Measurements from ENCODE around the gene IWS1.
"Not testable (repeated sequence)": the region's sequence is repeated elsewhere in the genome, so short reads cannot be mapped to it uniquely, and the experiment has no call there.

Gene IWS1

DNA sequence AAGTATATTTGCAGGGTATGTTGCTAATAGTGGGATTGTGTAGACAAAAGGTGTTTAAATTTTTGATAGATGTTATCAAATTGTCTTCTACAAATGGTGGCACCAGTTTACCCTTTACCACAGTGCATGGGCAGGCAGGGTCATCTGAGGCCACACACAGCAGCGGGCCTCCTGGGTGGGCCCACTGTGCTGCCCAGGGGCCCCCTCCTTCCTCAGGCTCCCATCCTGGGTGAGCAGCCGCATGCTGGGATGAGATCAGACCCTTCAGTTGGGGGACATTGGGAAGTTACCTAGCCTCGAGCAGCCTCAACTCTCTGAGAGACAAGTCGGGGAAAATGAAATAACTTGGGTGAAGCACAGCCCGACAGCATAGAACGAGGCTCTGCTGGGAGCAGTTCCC, 18.9 kb upstream of the IWS1 start:
- no peaks in the 10 kb centered on the region for H3K79me2 ChIP-seq (ENCODE audit: insufficient read depth, low read length)
- H2AFZ ChIP-seq (ENCODE audit: low read depth, low read length, severe bottlenecking): no peak overlapping the region
- H3K4me2 ChIP-seq (ENCODE audit: low read depth, low read length, poor library complexity, severe bottlenecking): no peak overlapping the region
- TF ChIP-seq, protein P1, sequence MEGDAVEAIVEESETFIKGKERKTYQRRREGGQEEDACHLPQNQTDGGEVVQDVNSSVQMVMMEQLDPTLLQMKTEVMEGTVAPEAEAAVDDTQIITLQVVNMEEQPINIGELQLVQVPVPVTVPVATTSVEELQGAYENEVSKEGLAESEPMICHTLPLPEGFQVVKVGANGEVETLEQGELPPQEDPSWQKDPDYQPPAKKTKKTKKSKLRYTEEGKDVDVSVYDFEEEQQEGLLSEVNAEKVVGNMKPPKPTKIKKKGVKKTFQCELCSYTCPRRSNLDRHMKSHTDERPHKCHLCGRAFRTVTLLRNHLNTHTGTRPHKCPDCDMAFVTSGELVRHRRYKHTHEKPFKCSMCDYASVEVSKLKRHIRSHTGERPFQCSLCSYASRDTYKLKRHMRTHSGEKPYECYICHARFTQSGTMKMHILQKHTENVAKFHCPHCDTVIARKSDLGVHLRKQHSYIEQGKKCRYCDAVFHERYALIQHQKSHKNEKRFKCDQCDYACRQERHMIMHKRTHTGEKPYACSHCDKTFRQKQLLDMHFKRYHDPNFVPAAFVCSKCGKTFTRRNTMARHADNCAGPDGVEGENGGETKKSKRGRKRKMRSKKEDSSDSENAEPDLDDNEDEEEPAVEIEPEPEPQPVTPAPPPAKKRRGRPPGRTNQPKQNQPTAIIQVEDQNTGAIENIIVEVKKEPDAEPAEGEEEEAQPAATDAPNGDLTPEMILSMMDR (IDR thresholded peaks at IDR 0.05; ENCODE audit: insufficient read depth, low read length, poor library complexity, severe bottlenecking): no peak
- no peak for TF ChIP-seq EZH2phosphoT487 (conservative IDR thresholded peaks at IDR 0.05; ENCODE audit: low read length)
- H3K4me3 ChIP-seq (ENCODE audit: insufficient read depth, low read length, poor library complexity, severe bottlenecking): no peak overlapping the region
- H4K20me1 ChIP-seq (ENCODE audit: low read depth, low read length): no peaks in the 10 kb centered on the region
- no peak overlapping the region for H3K9ac ChIP-seq (ENCODE audit: low read length)
- no peaks in the 10 kb centered on the region for H3K9me3 ChIP-seq (ENCODE audit: insufficient read depth, low read length)
- H3K36me3 ChIP-seq (ENCODE audit: low read length): no peaks in the 10 kb centered on the region
- H3K27ac ChIP-seq (ENCODE audit: low read depth, low read length): no peak overlapping the region
- no peaks in the 10 kb centered on the region for H3F3A ChIP-seq (ENCODE audit: insufficient read depth)
- H3K9me2 ChIP-seq (replicated peaks; ENCODE audit: insufficient read depth, low read length): no peaks in the 10 kb centered on the region
- H3K27me3 ChIP-seq (ENCODE audit: low read length): no peaks in the 10 kb centered on the region

DNA sequence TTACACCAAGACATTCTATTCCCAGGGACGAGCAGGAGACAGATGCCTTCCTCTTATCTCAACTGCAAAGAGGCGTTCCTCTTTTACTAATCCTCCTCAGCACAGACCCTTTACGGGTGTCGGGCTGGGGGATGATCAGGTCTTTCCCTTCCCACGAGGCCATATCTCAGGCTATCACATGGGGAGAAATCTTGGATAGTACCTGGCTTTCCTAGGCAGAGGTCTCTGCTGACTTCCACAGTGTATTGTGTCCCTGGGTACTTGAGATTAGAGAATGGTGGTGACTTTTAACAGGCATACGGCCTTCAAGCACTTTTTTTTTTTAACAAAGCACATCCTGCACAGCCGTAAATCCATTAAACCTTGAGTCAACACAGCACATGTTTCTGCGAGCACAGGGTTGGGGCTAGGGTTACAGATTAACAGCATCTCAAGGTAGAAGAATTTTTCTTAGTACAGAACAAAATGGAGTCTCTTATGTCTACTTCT, 16.8 kb upstream of the IWS1 start:
- not testable (repeated sequence) for H3K9me3 ChIP-seq (ENCODE audit: insufficient read depth, low read length); H3K27ac ChIP-seq (ENCODE audit: low read depth, low read length); H3K27me3 ChIP-seq (ENCODE audit: low read length); H2AFZ ChIP-seq (ENCODE audit: low read depth, low read length, severe bottlenecking); H3K9me2 ChIP-seq (replicated peaks; ENCODE audit: insufficient read depth, low read length); H3K4me3 ChIP-seq (ENCODE audit: insufficient read depth, low read length, poor library complexity, severe bottlenecking); H4K20me1 ChIP-seq (ENCODE audit: low read depth, low read length); H3K9ac ChIP-seq (ENCODE audit: low read length); H3F3A ChIP-seq (ENCODE audit: insufficient read depth); H3K4me2 ChIP-seq (ENCODE audit: low read depth, low read length, poor library complexity, severe bottlenecking); H3K79me2 ChIP-seq (ENCODE audit: insufficient read depth, low read length); H3K36me3 ChIP-seq (ENCODE audit: low read length)

DNA sequence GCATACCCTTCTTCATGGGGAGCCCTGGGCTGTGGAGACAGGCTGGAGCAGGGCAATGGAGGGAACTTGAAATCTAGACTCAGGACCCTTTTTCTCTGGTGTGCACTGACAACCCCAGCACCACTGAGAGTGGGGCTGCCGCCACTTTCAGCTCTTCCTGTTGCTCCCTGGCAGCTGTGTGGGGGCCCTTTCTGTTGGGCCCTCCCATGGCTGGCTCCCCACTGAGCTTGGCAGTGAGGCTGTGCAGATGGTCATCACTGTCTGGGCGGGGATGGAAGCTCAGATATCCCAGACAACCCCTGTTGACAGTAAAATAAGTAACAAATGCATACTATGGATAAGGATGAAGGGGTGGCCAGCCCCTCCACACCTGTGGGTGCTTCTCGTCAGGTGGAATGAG, 15.9 kb upstream of the IWS1 start:
- Histone ChIP-seq H2AFZ (ENCODE audit: low read depth, low read length, severe bottlenecking) (no peak overlapping the region), H3K9me3 (ENCODE audit: insufficient read depth, low read length) (no peaks in the 10 kb centered on the region), H3F3A (ENCODE audit: insufficient read depth) (no peaks in the 10 kb centered on the region), H3K9me2 (replicated peaks; ENCODE audit: insufficient read depth, low read length) (no peaks in the 10 kb centered on the region), H3K27ac (ENCODE audit: low read depth, low read length) (no peak overlapping the region), H3K9ac (ENCODE audit: low read length) (no peak overlapping the region), H3K4me2 (ENCODE audit: low read depth, low read length, poor library complexity, severe bottlenecking) (no peak overlapping the region), H3K79me2 (ENCODE audit: insufficient read depth, low read length) (no peaks in the 10 kb centered on the region), H3K4me3 (ENCODE audit: insufficient read depth, low read length, poor library complexity, severe bottlenecking) (no peak overlapping the region), H3K27me3 (ENCODE audit: low read length) (no peaks in the 10 kb centered on the region), H4K20me1 (ENCODE audit: low read depth, low read length) (no peaks in the 10 kb centered on the region), H3K36me3 (ENCODE audit: low read length) (no peaks in the 10 kb centered on the region)
- TF ChIP-seq, protein P1 (IDR thresholded peaks at IDR 0.05; ENCODE audit: insufficient read depth, low read length, poor library complexity, severe bottlenecking): no peak
- no peak for TF ChIP-seq EZH2phosphoT487 (conservative IDR thresholded peaks at IDR 0.05; ENCODE audit: low read length)

DNA sequence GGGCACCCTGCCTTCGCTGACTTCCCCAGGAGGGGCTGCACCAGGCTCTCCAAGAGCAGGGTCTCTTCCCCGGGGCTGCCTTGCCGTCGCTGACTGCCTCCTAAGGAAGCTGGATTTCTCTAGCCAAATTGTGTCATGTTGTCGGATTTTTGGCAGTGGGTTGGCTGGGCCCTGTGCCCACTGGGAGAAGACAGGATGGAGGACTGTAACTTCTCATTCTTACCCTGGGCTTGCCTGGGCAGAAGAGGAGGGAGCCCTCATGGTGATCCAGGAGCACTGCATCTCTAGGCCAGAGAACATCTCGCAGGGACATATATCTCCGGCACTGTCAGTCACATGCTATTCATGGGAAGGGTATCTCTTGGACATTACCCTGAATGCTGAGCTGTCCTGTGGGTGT, 15.5 kb upstream of the IWS1 start:
- no peak overlapping the region for H3K4me2 ChIP-seq (ENCODE audit: low read depth, low read length, poor library complexity, severe bottlenecking)
- no peaks in the 10 kb centered on the region for H3K79me2 ChIP-seq (ENCODE audit: insufficient read depth, low read length)
- H3K36me3 ChIP-seq (ENCODE audit: low read length): no peaks in the 10 kb centered on the region
- H3K9me3 ChIP-seq (ENCODE audit: insufficient read depth, low read length): no peaks in the 10 kb centered on the region
- TF ChIP-seq, protein P1 (IDR thresholded peaks at IDR 0.05; ENCODE audit: insufficient read depth, low read length, poor library complexity, severe bottlenecking): no peak
- H3K9ac ChIP-seq (ENCODE audit: low read length): no peak overlapping the region
- H3K9me2 ChIP-seq (replicated peaks; ENCODE audit: insufficient read depth, low read length): no peaks in the 10 kb centered on the region
- no peaks in the 10 kb centered on the region for H3K27me3 ChIP-seq (ENCODE audit: low read length)
- no peaks in the 10 kb centered on the region for H4K20me1 ChIP-seq (ENCODE audit: low read depth, low read length)
- no peak overlapping the region for H2AFZ ChIP-seq (ENCODE audit: low read depth, low read length, severe bottlenecking)
- no peak overlapping the region for H3K4me3 ChIP-seq (ENCODE audit: insufficient read depth, low read length, poor library complexity, severe bottlenecking)
- no peaks in the 10 kb centered on the region for H3F3A ChIP-seq (ENCODE audit: insufficient read depth)
- no peak overlapping the region for H3K27ac ChIP-seq (ENCODE audit: low read depth, low read length)
